Activated CD4-positive, CD25-positive, alpha-beta regulatory T cell (primary cell): ENCODE data around the gene NES.

Experiments used
- DNase-seq, 4 experiments: peaks; one replicate each; lab custom pipeline; 2025; lab: John Stamatoyannopoulos, UW

NES gene, protein sequence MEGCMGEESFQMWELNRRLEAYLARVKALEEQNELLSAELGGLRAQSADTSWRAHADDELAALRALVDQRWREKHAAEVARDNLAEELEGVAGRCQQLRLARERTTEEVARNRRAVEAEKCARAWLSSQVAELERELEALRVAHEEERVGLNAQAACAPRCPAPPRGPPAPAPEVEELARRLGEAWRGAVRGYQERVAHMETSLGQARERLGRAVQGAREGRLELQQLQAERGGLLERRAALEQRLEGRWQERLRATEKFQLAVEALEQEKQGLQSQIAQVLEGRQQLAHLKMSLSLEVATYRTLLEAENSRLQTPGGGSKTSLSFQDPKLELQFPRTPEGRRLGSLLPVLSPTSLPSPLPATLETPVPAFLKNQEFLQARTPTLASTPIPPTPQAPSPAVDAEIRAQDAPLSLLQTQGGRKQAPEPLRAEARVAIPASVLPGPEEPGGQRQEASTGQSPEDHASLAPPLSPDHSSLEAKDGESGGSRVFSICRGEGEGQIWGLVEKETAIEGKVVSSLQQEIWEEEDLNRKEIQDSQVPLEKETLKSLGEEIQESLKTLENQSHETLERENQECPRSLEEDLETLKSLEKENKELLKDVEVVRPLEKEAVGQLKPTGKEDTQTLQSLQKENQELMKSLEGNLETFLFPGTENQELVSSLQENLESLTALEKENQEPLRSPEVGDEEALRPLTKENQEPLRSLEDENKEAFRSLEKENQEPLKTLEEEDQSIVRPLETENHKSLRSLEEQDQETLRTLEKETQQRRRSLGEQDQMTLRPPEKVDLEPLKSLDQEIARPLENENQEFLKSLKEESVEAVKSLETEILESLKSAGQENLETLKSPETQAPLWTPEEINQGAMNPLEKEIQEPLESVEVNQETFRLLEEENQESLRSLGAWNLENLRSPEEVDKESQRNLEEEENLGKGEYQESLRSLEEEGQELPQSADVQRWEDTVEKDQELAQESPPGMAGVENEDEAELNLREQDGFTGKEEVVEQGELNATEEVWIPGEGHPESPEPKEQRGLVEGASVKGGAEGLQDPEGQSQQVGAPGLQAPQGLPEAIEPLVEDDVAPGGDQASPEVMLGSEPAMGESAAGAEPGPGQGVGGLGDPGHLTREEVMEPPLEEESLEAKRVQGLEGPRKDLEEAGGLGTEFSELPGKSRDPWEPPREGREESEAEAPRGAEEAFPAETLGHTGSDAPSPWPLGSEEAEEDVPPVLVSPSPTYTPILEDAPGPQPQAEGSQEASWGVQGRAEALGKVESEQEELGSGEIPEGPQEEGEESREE (N-terminal part only)

DNA sequence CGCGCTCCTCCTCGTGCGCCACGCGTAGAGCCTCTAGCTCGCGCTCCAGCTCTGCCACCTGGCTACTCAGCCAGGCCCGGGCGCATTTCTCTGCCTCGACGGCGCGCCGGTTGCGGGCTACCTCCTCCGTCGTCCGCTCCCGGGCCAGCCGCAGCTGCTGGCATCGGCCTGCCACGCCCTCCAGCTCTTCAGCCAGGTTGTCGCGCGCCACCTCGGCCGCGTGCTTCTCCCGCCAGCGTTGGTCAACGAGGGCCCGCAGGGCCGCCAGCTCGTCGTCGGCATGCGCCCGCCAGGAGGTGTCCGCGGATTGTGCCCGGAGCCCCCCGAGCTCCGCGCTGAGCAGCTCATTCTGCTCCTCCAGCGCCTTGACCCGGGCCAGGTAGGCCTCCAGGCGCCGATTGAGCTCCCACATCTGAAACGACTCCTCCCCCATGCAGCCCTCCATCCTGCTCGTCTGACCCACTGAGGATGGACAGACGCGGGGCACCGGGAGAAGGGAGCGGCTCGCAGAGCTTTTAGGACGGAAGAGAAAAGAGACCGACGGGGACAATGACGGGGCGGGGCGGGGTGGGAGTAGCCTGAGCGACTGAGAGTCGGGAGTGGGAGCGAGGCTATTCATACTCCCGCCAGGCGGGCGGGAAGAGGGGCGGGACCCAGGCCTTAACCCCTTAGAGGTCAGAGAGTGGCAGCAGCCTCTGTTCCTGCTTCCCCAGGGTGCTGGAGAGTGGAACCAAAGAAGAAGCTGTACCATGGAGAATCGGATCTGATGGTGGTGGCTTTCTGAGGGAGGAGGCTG lies at the start of gene NES:
TSS of gene NES (minus strand) at position 588 of the 796 bp plus-strand sequence. CDS start at position 445, 143 bp downstream.
- DNase-seq, result no peak

GRCh38 chr1:156726549-156727226 lies 49.5 kb upstream of the NES start:
- DNase-seq, result peak in 2 of 4 experiments; percentile 18

DNA sequence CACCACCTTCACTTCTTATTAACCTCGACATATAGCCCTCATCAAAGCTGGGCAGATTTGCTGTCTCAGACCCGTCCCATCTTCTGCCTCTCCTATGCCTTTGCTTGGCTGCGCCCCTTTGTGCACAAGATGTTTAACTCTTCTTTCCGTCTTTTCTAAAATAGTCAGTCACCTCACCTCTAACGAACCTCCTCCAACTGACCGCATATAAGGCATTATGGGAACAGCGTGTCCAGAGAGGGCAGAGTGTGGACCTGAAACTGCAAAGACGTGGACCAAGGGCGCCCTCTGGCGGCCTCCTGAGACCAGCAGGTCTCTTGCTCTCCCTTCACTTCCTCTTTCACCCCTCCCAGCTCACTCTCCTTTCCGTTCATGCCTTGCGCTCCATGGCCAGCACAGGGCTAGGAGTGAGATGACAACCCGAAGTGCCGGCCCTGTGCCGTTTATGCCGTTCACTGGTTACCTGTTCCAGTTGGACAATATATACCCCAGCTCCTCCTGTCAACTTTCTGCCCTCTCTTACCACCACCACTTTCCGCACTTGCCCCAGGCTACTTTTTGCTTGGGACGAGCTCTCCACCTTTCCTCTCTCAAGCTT lies 48.6 kb upstream of the NES start:
- DNase-seq, result peak; percentile 64 to 71 (median 68)

DNA sequence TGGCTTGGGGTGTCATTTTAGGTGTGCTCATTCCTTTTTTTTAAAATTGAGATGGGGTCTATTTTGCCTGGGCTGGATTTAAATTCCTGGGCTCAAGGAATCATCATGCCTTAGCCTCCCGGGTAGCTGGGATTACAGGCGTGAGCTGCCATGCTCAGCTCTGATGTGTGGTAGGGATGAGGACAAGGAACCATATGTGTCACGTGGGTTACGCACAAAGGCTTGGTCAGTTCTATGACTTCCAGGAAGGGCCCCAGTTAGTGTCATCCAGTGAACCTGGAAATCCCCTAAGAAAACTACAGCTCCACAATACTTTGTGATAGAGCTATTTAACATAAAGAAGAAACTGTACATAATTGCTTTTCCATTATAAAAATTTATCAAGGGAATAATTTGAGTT lies 44.3 kb upstream of the NES start:
- no peak for DNase-seq

DNA sequence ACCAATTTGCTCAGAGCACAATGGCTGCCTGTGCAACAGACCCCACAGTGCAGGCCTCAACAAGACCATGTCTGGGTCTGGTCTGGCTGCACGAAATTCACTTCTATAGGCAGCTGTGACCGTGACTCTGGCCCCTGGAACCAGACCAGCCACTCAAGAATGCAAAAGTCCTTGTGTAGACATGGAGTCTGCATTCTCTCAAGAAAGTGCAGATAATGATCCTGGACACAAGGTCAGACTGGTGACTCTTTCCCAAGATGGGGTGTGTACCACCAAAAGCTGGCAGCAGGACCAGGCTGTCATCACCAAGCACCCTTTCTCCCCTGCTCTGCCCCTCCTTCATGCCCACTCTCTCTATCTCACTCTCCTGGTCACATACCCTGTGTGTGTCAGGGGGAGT lies 43.9 kb upstream of the NES start:
- DNase-seq, result no peak

DNA sequence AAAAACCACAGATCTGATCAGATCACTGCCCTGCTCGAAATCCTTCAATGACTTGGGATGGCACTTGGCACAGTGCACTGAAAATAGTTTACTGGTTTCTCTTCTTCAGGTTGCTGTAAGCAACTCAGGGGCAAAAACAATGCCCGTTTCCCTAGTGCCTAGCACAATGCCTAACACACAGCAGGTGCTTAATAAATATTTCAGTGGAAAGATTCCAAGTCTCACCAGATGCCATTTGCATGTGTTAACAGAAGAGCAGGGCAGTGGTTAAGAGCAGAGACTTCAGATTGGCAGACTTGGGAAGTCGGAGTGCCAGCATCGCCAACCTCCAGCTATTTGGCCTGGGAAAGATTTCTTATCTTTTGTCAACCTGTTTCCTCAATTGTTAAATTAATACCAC lies 40.1 kb upstream of the NES start:
- DNase-seq, result no peak

- DNase-seq, result no peak
Observed at GRCh38 chr1:156714830-156715229, 37.6 kb upstream of the NES start.

GRCh38 chr1:156712626-156713025 lies 35.4 kb upstream of the NES start:
- DNase-seq, result no peak

DNA sequence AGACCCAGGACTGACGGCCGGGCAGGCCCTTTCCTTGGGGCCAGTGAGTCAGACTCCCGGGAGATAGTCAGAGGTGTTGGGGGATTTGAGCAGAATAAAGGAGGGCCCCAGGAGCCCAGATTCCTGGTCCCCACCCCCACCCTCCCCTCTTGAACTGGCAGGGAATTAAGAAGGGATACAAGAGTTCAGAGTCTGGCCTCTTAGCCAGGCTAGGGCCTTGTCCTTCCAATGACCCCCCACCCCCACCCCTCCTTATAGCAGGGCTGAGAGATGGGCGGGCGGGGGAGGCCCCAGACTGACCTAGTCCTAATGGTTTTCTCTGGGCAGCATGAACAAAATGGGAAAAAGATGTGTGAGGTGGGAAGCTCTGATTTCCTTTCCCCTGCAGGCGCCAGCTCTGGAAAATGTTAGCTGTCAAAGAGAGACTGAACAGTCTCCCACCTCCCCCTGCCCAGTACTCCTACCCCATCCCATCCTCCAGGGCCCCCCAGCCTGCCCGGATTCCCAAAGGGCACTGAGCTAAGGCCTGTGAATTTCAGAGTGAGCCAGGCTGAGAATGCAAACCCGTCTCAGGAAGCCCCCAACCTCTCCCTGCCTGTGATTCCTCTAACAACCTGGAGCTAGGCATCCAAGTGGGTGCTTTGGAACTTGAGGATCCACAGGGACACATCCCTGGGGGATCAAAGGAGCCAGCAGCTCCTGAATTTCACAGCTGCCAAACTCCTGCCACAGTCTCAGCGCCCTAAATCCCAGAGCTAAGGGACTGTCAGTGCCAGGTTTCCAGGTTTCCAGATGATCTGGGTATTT lies 34.0 kb upstream of the NES start:
- DNase-seq, result no peak

DNA sequence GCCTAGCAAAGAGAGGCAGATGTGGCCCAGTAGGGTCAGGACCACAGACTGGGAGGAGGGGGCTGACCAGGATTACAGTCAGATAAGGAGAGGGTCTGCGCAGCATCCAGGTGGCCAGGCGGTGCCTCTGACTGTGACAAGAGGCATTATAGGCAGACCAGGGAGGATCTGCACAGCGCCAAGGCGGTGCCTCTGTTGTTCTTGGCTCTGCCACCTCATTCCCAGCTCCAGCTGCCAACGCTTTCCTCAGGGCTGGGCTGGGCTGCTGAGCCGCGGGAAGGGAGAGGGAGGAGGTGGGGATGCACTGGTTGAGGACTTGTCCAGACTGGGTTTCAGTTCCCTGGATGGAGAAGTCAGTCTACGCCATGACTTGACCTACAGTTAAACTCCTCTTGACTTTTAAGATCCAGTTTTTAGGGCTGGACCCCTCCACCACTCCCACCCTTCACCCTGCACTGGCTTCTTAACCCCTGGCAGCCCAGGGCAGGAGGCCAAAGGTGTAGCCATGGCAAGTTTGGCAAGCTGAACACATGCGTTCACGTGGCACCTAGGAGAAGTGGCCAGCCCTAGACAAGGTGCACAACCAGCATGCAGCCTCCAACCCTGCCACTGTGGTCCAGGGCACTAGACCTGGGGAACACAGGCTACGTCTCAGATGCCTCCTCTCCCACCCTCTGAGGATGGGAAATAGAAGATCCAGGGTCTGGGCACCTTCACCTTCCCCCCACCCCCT lies 32.7 kb upstream of the NES start:
- DNase-seq, result no peak

GRCh38 chr1:156709031-156709430 lies 31.8 kb upstream of the NES start:
- DNase-seq, result no peak

DNA sequence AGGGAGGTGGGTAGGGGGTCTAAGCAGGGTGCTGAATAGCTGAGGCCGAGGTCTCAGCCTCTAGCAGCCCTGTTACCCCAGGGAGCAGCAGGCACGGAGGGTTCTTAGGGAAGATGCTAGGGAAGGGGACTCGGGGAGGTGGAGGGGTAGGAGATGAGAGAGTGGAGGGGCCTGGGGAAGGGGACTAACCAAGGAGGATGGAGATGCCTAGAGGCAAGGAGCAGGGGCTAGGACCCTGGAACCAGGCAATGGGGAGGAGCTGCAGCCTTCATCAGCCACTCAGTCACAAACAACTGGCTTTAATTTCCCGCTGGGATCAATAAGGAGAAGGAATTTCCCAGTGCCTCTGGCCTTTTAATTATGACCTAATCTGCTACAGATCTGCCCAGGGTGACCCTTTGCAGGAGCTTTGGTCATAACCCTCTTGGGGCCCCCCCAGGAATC lies 31.0 kb upstream of the NES start:
- no peak for DNase-seq

- DNase-seq, result no peak
Observed at GRCh38 chr1:156707417-156708217, 30.4 kb upstream of the NES start.

DNA sequence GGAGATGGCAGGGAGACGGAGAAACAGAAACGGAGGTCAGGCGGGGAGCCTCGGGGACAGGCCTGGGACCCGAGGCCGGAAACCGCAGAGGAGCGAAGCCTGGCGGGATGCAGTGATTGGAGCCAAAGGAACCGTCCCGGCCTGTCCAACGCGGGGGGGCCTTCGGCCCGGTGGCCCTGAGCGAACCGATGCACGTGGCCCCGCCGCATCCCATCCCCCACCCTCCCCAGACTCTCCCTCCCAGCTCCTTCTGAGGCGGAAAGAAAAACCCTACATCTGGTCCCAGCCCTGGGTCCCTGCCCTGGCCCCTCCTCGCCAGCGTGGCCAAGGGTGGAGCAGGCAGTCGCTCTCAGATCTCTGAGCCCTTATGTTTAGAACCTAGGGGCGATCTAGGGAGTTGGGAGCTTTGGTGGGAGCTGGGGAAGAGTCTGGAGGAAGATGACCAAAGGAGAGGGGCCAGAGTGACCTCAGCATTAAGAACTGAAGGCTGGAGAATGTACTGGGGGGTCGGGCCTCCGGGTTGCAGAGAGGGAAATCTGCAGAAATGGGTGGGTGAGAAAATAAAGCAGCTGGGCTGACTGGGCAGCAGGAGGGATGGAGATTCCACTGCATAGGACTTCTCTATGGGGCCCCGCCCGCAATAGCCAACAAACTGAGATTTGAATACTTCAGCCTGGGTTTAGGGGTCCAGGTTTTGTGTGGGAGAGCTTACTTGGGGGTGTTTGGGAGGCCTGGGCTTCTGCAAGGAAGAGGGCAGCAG lies 29.6 kb upstream of the NES start:
- DNase-seq, result no peak

DNA sequence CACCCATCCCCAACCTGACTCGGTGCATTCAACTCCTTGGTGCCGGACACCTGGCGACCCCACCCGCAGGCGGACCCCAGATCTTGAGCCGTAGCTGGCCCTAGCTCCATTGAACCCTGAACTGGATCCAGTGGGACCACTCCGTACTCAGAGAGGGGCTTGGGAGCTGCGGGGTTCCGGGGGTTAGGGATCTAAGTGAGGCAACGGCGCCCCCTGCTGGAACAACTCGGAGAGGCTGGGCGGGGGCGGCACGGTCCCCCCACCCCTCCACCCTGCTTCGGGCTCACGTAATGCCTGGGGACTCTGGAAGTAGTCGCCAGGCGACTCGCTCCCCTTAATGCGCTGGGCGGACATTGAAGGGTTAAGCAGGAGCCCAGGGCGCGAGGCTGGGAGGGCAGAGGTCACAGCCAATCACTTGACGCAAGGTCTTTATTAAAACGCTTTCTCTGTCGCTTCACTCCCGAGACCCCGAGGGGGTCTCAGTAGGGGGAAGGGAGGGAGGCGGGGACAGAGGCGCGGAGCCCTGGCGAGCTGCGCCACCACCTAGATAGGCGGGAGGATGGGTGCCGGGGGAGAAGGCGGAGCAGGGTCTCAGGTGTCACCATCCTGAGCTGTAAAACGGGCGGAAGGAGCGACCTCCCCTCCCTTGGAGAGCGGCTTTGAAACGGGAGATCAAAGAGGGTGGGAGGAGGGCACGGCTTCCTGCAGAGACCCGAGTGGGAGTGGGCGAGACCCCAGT lies 28.9 kb upstream of the NES start:
- DNase-seq, result peak; percentile 32 to 58 (median 42)

DNA sequence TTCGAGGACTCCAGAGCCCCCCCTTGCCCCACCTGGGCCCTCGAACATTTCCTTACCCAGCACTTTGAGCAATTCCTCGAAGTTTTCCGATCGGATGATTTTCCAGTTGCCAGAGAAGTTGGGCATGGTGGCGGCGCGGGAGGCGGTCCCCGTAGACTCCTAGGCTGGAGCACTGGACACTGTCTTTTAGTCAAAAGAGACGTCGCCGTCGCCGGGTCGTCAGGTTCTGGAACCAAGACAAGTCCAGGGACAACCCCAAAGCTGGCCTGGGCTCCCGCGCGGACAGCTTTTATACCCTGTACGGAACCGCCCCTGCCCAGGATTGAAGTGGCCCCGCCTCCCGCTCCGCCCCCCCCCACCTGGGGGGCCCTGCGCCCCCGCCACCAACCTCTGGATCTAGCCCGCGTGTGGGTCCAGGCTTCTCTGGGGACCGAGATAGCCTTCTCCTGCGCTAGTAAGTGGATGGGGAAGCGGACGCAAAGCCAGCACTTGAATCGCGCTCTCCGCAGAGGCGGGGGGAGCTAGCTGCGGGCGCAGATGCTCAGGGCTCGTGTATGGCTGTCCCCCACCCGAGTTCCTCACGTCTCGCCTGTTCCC lies 28.2 kb upstream of the NES start, which contains the start of gene CRABP2:
TSS of gene CRABP2 (minus strand) at position 263 of the 597 bp plus-strand sequence. CDS start at position 126, 137 bp downstream.
- no peak for DNase-seq
